ENCODE data around the gene H6PD. TPM values are rescaled to one million over a fixed set of nuclear protein-coding genes. Genes with fewer than 3 reads are reported as not detected.

H6PD gene
- total and polyA plus RNA-seq, 2 donors from 2014 or later, result 5.7 to 64.3 TPM

GRCh38 chr1:9249263-9249533 is 14.6 kb downstream of the H6PD start:
- H3K9ac ChIP-seq (ENCODE audit: low read length in 3 of 3), result peak overlapping the region in 1 of 3 donors; percentile 5
- H3K9me3 ChIP-seq (ENCODE audit: control insufficient read depth in 2 of 3, insufficient read depth in 1 of 3, low read length in 3 of 3), result no peaks in the 10 kb centered on the region
- no peak overlapping the region for H3K4me3 ChIP-seq (ENCODE audit: low read length in 3 of 3)
- intact Hi-C loops (cut with DNase I), result no loop called here
- no peaks in the 10 kb centered on the region for H3K27me3 ChIP-seq (ENCODE audit: control insufficient read depth, insufficient read depth, low read length)
- DNase-seq (no peak), FAIRE-seq (no peak)
- H3K27ac ChIP-seq (ENCODE audit: low read depth in 2 of 2, low read length in 2 of 2), result peak overlapping the region; percentile 5 to 32
- H3K36me3 ChIP-seq (ENCODE audit: control insufficient read depth in 2 of 3, insufficient read depth in 3 of 3, low read length in 3 of 3), result peaks cover 0 to 10% (median 5%) of the 10 kb centered on the region in 3 donors
- peaks cover 0 to 25% (median 21%) of the 10 kb centered on the region in 3 donors for H3K4me1 ChIP-seq (ENCODE audit: control insufficient read depth in 2 of 3, insufficient read depth in 2 of 3, low read depth in 1 of 3, low read length in 3 of 3)
- no peak for TF ChIP-seq CTCF (IDR thresholded peaks at IDR 0.05; ENCODE audit: borderline replicate concordance, extremely low read depth, insufficient read depth)

- H3K9ac ChIP-seq (ENCODE audit: low read length in 3 of 3), result peak overlapping the region in 1 of 3 donors; percentile 5
- no peaks in the 10 kb centered on the region for H3K9me3 ChIP-seq (ENCODE audit: control insufficient read depth in 2 of 3, insufficient read depth in 1 of 3, low read length in 3 of 3)
- FAIRE-seq, result no peak
- no peaks in the 10 kb centered on the region for H3K27me3 ChIP-seq (ENCODE audit: control insufficient read depth, insufficient read depth, low read length)
- H3K27ac ChIP-seq (ENCODE audit: low read depth in 2 of 2, low read length in 2 of 2), result peak overlapping the region; percentile 5 to 32
- peak; percentile 67 for TF ChIP-seq CTCF (IDR thresholded peaks at IDR 0.05; ENCODE audit: borderline replicate concordance, extremely low read depth, insufficient read depth)
- H3K4me3 ChIP-seq (ENCODE audit: low read length in 3 of 3), result no peak overlapping the region
- H3K4me1 ChIP-seq (ENCODE audit: control insufficient read depth in 2 of 3, insufficient read depth in 2 of 3, low read depth in 1 of 3, low read length in 3 of 3), result peaks cover 0 to 25% (median 21%) of the 10 kb centered on the region in 3 donors
- H3K36me3 ChIP-seq (ENCODE audit: control insufficient read depth in 2 of 3, insufficient read depth in 3 of 3, low read length in 3 of 3), result peaks cover 0 to 10% (median 5%) of the 10 kb centered on the region in 3 donors
- intact Hi-C loops (cut with DNase I), result no loop called here
- DNase-seq, result peak; percentile 61 to 86 (median 66)
Measured at GRCh38 chr1:9249534-9250410, 15.2 kb downstream of the H6PD start.

- no peak for FAIRE-seq
- H3K4me3 ChIP-seq (ENCODE audit: low read length in 3 of 3), result no peak overlapping the region
Measured at GRCh38 chr1:9250411-9251381, 16.1 kb downstream of the H6PD start.

More at GRCh38 chr1:9250411-9251381, 16.1 kb downstream of the H6PD start:
- Histone ChIP-seq H3K36me3 (ENCODE audit: control insufficient read depth in 2 of 3, insufficient read depth in 3 of 3, low read length in 3 of 3) (peaks cover 0 to 13% (median 2%) of the 10 kb centered on the region in 3 donors), H3K9me3 (ENCODE audit: control insufficient read depth in 2 of 3, insufficient read depth in 1 of 3, low read length in 3 of 3) (no peaks in the 10 kb centered on the region), H3K27ac (ENCODE audit: low read depth in 2 of 2, low read length in 2 of 2) (peak overlapping the region; percentile 5 to 32), H3K27me3 (ENCODE audit: control insufficient read depth, insufficient read depth, low read length) (no peaks in the 10 kb centered on the region), H3K9ac (ENCODE audit: low read length in 3 of 3) (peak overlapping the region in 1 of 3 donors; percentile 61), H3K4me1 (ENCODE audit: control insufficient read depth in 2 of 3, insufficient read depth in 2 of 3, low read depth in 1 of 3, low read length in 3 of 3) (peaks cover 0 to 25% (median 21%) of the 10 kb centered on the region in 3 donors)
- intact Hi-C loops (cut with DNase I), result no loop called here
- peak; percentile 58 to 79 (median 68) for DNase-seq
- TF ChIP-seq CTCF (IDR thresholded peaks at IDR 0.05; ENCODE audit: borderline replicate concordance, extremely low read depth, insufficient read depth), result no peak
